ENCODE results near the gene TSPEAR.

Gene TSPEAR

GRCh38 chr21:44537930-44538911, 173.2 kb downstream of the TSPEAR start:
- no peak for DNase-seq

GRCh38 chr21:44535963-44536362, 175.4 kb downstream of the TSPEAR start:
- DNase-seq: no peak

- no peak for DNase-seq
These were observed 176.7 kb downstream of the TSPEAR start for GRCh38 chr21:44534688-44535087.

GRCh38 chr21:44533891-44534627, 177.3 kb downstream of the TSPEAR start:
- DNase-seq: no peak

- no peak for DNase-seq
These were observed 178.1 kb downstream of the TSPEAR start for GRCh38 chr21:44533121-44533890.

- DNase-seq: no peak
These were observed 178.7 kb downstream of the TSPEAR start for GRCh38 chr21:44532712-44533111.

GRCh38 chr21:44531606-44532564, 179.5 kb downstream of the TSPEAR start:
- DNase-seq: no peak

- no peak for DNase-seq
These were observed 180.3 kb downstream of the TSPEAR start for GRCh38 chr21:44530903-44531605.

- no peak for DNase-seq
These were observed 181.0 kb downstream of the TSPEAR start for GRCh38 chr21:44530221-44530902.

GRCh38 chr21:44529503-44530125, 181.8 kb downstream of the TSPEAR start:
- no peak for DNase-seq

- DNase-seq: no peak
These were observed 182.4 kb downstream of the TSPEAR start for GRCh38 chr21:44529011-44529421.

GRCh38 chr21:44528634-44528995, 182.8 kb downstream of the TSPEAR start:
- DNase-seq: no peak

- DNase-seq: no peak
These were observed 183.3 kb downstream of the TSPEAR start for GRCh38 chr21:44527983-44528633.

- no peak for DNase-seq
These were observed 184.0 kb downstream of the TSPEAR start for GRCh38 chr21:44527156-44527982.

- DNase-seq: no peak
These were observed 185.0 kb downstream of the TSPEAR start for GRCh38 chr21:44526096-44526997.

- no peak for DNase-seq
These were observed 185.8 kb downstream of the TSPEAR start for GRCh38 chr21:44525391-44526095.
